Memory B cell (primary cell): Measurements from ENCODE around the gene HCRTR1.

Experiments
- ATAC-seq: fragments of 150-1000 bp; cut with Tn5 transposase; 2 replicates; pipeline ENCODE4 v1.10.0; 2021; ENCODE audit warnings: low read depth, mild to moderate bottlenecking, moderate library complexity
- DNase-seq, 2 donors: peaks; one replicate each; pipeline ENCODE4 v3.0.0; 2022; ENCODE audit warnings: low spot score in 2 of 2
- H3K27ac Mint-ChIP-seq: one replicate; pipeline ENCODE4 v1.8.0; 2022; ENCODE audit warnings: mild to moderate bottlenecking, moderate library complexity, mixed read lengths
- H3K27me3 Mint-ChIP-seq: one replicate; pipeline ENCODE4 v1.8.0; 2022; ENCODE audit warnings: mixed read lengths
- H3K36me3 Mint-ChIP-seq: one replicate; pipeline ENCODE4 v1.8.0; 2022; ENCODE audit warnings: mild to moderate bottlenecking, mixed read lengths
- H3K4me1 Mint-ChIP-seq: one replicate; pipeline ENCODE4 v1.8.0; 2022; ENCODE audit warnings: mixed read lengths
- H3K4me3 Mint-ChIP-seq: one replicate; pipeline ENCODE4 v1.8.0; 2022; ENCODE audit warnings: mild to moderate bottlenecking, moderate library complexity, mixed read lengths
- H3K9me3 Mint-ChIP-seq: one replicate; pipeline ENCODE4 v1.8.0; 2022; ENCODE audit warnings: mixed read lengths

HCRTR1 gene

DNA sequence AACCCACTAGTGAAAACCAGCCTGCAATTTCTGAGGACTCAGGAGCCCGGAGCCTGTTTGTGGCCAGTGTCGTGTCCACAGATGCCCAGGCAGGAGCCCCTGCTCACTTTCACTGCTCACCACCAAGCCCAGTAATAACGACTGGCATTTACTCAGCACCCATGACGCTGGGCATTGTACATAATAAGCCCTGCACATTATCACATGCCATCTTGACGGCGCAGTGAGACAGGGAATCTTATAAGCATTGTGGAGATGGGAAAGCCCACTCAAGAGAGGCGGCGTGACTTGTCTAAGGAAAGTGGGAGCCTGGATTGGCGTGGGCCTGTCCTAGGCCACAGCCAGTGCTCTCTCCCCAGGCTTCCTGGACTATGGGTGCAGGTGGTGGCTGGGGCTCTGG is 55.9 kb downstream of the HCRTR1 start:
- H3K36me3 Mint-ChIP-seq = peaks cover 3% of the 10 kb centered on the region
- H3K27me3 Mint-ChIP-seq = peaks cover 25% of the 10 kb centered on the region
- H3K9me3 Mint-ChIP-seq = no peaks in the 10 kb centered on the region
- H3K27ac Mint-ChIP-seq = no peak overlapping the region
- no peak overlapping the region for H3K4me3 Mint-ChIP-seq
- ATAC-seq (no peak), DNase-seq (no peak)
- H3K4me1 Mint-ChIP-seq = peaks cover 7% of the 10 kb centered on the region

DNA sequence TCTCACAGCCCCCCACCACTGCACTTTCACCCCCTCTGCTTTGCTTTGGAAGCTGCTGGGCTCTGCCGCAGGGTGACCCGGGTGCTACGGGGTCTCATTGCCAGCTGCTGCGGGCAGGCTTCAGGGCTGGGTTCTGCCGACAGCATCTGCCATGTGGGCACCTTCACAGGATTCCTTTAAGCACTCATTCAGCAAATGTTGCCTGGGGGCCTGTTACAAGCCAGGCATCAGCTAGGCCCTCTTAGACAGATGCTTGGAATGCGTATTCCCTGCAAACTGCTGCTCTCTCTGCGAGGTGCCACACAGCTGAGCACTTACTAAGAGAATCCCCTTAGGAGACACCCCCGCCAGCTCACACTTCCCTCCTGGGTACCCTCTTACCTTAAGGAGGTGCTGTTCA is 57.1 kb downstream of the HCRTR1 start:
- peaks cover 5% of the 10 kb centered on the region for H3K4me1 Mint-ChIP-seq
- no peaks in the 10 kb centered on the region for H3K9me3 Mint-ChIP-seq
- DNase-seq (no peak), ATAC-seq (no peak)
- H3K36me3 Mint-ChIP-seq = peaks cover 3% of the 10 kb centered on the region
- H3K4me3 Mint-ChIP-seq = no peak overlapping the region
- H3K27me3 Mint-ChIP-seq = peaks cover 18% of the 10 kb centered on the region
- H3K27ac Mint-ChIP-seq = no peak overlapping the region

DNA sequence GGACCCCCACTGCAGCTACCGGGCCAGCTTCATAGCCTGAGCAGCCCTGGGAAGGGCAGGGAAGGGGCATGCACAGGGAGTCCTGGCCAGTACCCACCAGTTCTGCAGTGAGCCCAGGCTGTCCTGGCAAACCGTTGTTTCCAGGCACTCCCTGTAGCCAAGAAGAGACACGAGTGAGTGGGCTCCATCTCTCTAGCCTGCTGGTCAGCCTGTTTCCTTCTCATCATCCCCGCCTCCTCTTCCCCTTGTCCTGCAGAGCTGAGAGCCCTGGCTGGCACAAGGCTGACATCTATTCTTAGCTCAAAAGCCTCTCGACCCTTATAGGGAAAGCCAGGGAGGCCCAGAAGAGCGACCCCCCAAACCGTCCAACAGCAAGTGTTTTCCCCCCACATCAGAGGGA is 57.7 kb downstream of the HCRTR1 start:
- no peak overlapping the region for H3K4me3 Mint-ChIP-seq
- H3K4me1 Mint-ChIP-seq = peaks cover 2% of the 10 kb centered on the region
- H3K9me3 Mint-ChIP-seq = no peaks in the 10 kb centered on the region
- no peak for ATAC-seq
- no peak overlapping the region for H3K27ac Mint-ChIP-seq
- peaks cover 1% of the 10 kb centered on the region for H3K36me3 Mint-ChIP-seq
- DNase-seq = no peak
- peaks cover 16% of the 10 kb centered on the region for H3K27me3 Mint-ChIP-seq

DNA sequence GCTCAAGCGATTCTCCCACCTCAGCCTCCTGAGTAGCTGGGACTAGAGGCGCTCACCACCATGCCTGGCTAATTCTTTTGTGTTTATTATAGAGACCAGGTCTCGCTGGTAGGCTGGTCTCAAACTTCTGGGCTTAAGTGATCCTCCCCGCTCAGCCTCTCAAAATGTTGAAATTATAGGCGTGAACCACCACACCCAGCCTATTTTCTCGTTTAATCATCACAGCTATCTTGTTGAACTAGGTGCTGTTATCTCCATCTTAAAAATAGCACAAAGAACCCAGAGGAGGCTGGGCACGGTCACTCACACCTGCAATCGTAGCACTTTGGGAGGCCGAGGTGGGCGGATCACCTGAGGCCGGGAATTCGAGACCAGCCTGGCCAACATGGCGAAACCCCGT is 58.3 kb downstream of the HCRTR1 start:
- H3K27me3 Mint-ChIP-seq = peaks cover 16% of the 10 kb centered on the region
- H3K27ac Mint-ChIP-seq = no peak overlapping the region
- no peaks in the 10 kb centered on the region for H3K9me3 Mint-ChIP-seq
- DNase-seq (no peak), ATAC-seq (no peak)
- no peak overlapping the region for H3K4me3 Mint-ChIP-seq
- no peaks in the 10 kb centered on the region for H3K4me1 Mint-ChIP-seq
- no peaks in the 10 kb centered on the region for H3K36me3 Mint-ChIP-seq
